Loucy (cell line): ENCODE measurements around the gene RAD51B.

Experiments used
- CTCF ChIP-seq: fragments of 200-600 bp; sonication (generic); conservative IDR thresholded peaks from 2 replicates; pipeline ENCODE4 v1.5.1; 2014; ENCODE audit warnings: mild to moderate bottlenecking, antibody characterized with exemption, low read length
- EZH2phosphoT487 ChIP-seq: fragments of 200-600 bp; IDR thresholded peaks from 2 replicates; pipeline ENCODE4 v1.6.1; 2018; ENCODE audit warnings: antibody characterized with exemption, mild to moderate bottlenecking, moderate library complexity, borderline replicate concordance

GRCh38 chr14:68027276-68027675 lies 207.7 kb downstream of the RAD51B start:
- TF ChIP-seq CTCF (no peak), EZH2phosphoT487 (no peak)
